NCI-H187 (cell line): Measurements from ENCODE around the gene CC2D2A.

Experiments
- DNase-seq, 2 experiments: peaks; one replicate each; lab custom pipeline; 2025; lab: John Stamatoyannopoulos, UW

CC2D2A gene

GRCh38 chr4:15469402-15470127 is at the start of gene CC2D2A:
TSS of gene CC2D2A (plus strand) at chr4:15469882. CDS start at chr4:15475933, 6,051 bp downstream.
- DNase-seq = no peak

- DNase-seq = no peak
These were observed 49.0 kb upstream of the CC2D2A start for GRCh38 chr4:15420642-15421041.

- DNase-seq = no peak
These were observed 46.4 kb upstream of the CC2D2A start for GRCh38 chr4:15423285-15423711.

GRCh38 chr4:15425520-15425919 is 44.2 kb upstream of the CC2D2A start:
- no peak for DNase-seq

GRCh38 chr4:15427161-15427560 is 42.5 kb upstream of the CC2D2A start:
- no peak for DNase-seq

- no peak for DNase-seq
These were observed 42.0 kb upstream of the CC2D2A start, which contains the start of gene C1QTNF7 for GRCh38 chr4:15427701-15428100. TSS of gene C1QTNF7 (plus strand) at chr4:15428033. CDS start at chr4:15435744, 7,711 bp downstream.

GRCh38 chr4:15428611-15429010 is 41.1 kb upstream of the CC2D2A start:
- DNase-seq = no peak

GRCh38 chr4:15434091-15434490 is 35.6 kb upstream of the CC2D2A start:
- no peak for DNase-seq

- no peak for DNase-seq
These were observed 35.0 kb upstream of the CC2D2A start for GRCh38 chr4:15434676-15435075.

- DNase-seq = no peak
These were observed 33.2 kb upstream of the CC2D2A start for GRCh38 chr4:15436513-15436912.

GRCh38 chr4:15438939-15439524 is 30.6 kb upstream of the CC2D2A start:
- no peak for DNase-seq

- no peak for DNase-seq
These were observed 26.1 kb upstream of the CC2D2A start for GRCh38 chr4:15443371-15444160.

GRCh38 chr4:15444276-15444675 is 25.4 kb upstream of the CC2D2A start:
- DNase-seq = no peak

GRCh38 chr4:15444879-15445547 is 24.7 kb upstream of the CC2D2A start:
- no peak for DNase-seq

GRCh38 chr4:15451181-15451865 is 18.4 kb upstream of the CC2D2A start:
- no peak for DNase-seq

- no peak for DNase-seq
These were observed 17.6 kb upstream of the CC2D2A start for GRCh38 chr4:15451866-15452765.

GRCh38 chr4:15455290-15455689 is 14.4 kb upstream of the CC2D2A start:
- DNase-seq = no peak

- DNase-seq = no peak
These were observed 12.1 kb upstream of the CC2D2A start for GRCh38 chr4:15457406-15458201.

GRCh38 chr4:15458616-15459015 is 11.1 kb upstream of the CC2D2A start:
- no peak for DNase-seq

GRCh38 chr4:15459706-15460105 is 10.0 kb upstream of the CC2D2A start:
- DNase-seq = no peak
